Ascending aorta (tissue), 2 donors: Measurements from ENCODE around the gene SKAP1. TPM values are rescaled to one million over a fixed set of nuclear protein-coding genes. Genes with fewer than 3 reads are reported as not detected.
"Not testable (repeated sequence)": the region's sequence is repeated elsewhere in the genome, so short reads cannot be mapped to it uniquely, and the experiment has no call there.

Source experiments
- DNase-seq, 2 donors: peaks; one replicate each; pipeline ENCODE4 v3.0.0-alpha.2; 2019; ENCODE audit warnings: low spot score in 2 of 2
- H3K27ac ChIP-seq, 2 donors: fragments of 200-600 bp; sonication (generic); one replicate each; pipeline ENCODE4 v1.5.1; 2016 to 2017; ENCODE audit warnings: mild to moderate bottlenecking in 1 of 2
- H3K27me3 ChIP-seq: fragments of 200-600 bp; sonication (generic); one replicate; pipeline ENCODE4 v1.5.1; 2017
- H3K36me3 ChIP-seq, 2 donors: fragments of 200-600 bp; sonication (generic); one replicate each; pipeline ENCODE4 v1.5.1; 2016
- H3K4me1 ChIP-seq, 2 donors: fragments of 200-600 bp; sonication (generic); one replicate each; pipeline ENCODE4 v1.5.1; 2016 to 2017; ENCODE audit warnings: mild to moderate bottlenecking in 1 of 2
- H3K4me3 ChIP-seq, 2 donors: fragments of 200-600 bp; sonication (generic); one replicate each; pipeline ENCODE4 v1.5.1; 2016 to 2017; ENCODE audit warnings: mild to moderate bottlenecking in 1 of 2
- H3K9me3 ChIP-seq, 2 donors: fragments of 200-600 bp; sonication (generic); one replicate each; pipeline ENCODE4 v1.5.1; 2016
- intact Hi-C: fragments of 100-400 bp; cut with DNase I; formaldehyde crosslinking; loops from one replicate; pipeline ENCODE4 v1.15.1; 2023
- total RNA-seq: library from RNA; depleted of rRNA; stranded (reverse); fragments of >200 nt; gene quantifications from one replicate; pipeline ENCODE4 v1.1.0, GENCODE V29; 2016
- TF ChIP-seq, protein P1 (sequence below), 3 experiments: fragments of 200-600 bp in 2 of 3; fragments of 450-650 bp in 1 of 3; sonication (generic) in 2 of 3; IDR thresholded peaks; one replicate each; pipeline ENCODE4 v1.5.1; 2016 to 2019; ENCODE audit warnings: antibody characterized with exemption in 3 of 3, mild to moderate bottlenecking in 1 of 3, moderate library complexity in 1 of 3

SKAP1 gene
- total RNA-seq, 1 donor from 2014 or later, result not detected

DNA sequence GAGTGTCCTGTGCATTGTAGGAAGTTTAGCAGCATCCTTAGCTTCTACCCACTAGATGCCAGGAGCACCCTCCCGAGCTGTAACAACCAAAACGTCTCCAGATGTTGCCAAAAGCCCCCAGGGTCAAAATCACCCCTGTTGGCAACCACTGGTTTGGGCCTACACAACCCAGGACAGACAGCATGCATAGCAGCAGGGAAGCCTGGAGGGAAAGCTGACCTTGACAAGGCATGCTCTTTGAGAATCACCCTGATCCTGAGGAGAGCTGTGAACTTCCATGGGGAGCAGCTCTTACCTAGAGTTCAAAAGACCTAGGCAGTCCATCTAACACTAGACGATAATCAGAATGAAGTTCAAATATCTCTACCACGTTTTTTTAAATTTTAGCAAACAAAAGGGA lies 9.2 kb downstream of the SKAP1 start:
- Histone ChIP-seq H3K9me3 (no peaks in the 10 kb centered on the region), H3K4me1 (no peaks in the 10 kb centered on the region), H3K27ac (no peak overlapping the region), H3K36me3 (no peaks in the 10 kb centered on the region), H3K27me3 (no peaks in the 10 kb centered on the region), H3K4me3 (no peak overlapping the region)
- TF ChIP-seq, protein P1, sequence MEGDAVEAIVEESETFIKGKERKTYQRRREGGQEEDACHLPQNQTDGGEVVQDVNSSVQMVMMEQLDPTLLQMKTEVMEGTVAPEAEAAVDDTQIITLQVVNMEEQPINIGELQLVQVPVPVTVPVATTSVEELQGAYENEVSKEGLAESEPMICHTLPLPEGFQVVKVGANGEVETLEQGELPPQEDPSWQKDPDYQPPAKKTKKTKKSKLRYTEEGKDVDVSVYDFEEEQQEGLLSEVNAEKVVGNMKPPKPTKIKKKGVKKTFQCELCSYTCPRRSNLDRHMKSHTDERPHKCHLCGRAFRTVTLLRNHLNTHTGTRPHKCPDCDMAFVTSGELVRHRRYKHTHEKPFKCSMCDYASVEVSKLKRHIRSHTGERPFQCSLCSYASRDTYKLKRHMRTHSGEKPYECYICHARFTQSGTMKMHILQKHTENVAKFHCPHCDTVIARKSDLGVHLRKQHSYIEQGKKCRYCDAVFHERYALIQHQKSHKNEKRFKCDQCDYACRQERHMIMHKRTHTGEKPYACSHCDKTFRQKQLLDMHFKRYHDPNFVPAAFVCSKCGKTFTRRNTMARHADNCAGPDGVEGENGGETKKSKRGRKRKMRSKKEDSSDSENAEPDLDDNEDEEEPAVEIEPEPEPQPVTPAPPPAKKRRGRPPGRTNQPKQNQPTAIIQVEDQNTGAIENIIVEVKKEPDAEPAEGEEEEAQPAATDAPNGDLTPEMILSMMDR (IDR thresholded peaks at IDR 0.05), result no peak
- intact Hi-C loops, result no loop called here
- DNase-seq, result no peak

DNA sequence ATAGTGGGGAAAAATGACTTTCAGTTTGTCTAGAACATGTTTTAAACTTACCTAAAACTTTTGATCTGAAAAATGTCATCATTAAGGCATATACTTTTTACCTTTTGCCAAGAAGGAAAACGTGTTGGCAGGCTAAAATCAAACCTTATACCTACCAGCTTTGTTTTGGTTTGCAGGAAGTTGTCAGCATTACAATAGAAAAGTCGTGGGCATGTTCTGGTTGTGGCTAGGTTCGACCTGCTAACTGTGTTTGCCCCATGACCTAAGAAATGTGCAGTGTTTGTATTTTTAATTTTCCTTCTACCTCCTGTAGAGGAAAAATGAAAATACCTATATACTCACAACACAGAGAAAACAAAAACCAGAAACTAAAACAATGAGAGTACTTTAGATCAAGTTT lies 13.0 kb downstream of the SKAP1 start:
- no peaks in the 10 kb centered on the region for H3K27me3 ChIP-seq
- no peaks in the 10 kb centered on the region for H3K9me3 ChIP-seq
- no peaks in the 10 kb centered on the region for H3K36me3 ChIP-seq
- DNase-seq, result no peak
- H3K4me3 ChIP-seq, result no peak overlapping the region
- TF ChIP-seq, protein P1 (IDR thresholded peaks at IDR 0.05), result no peak
- intact Hi-C loops, result no loop called here
- H3K4me1 ChIP-seq, result no peaks in the 10 kb centered on the region
- no peak overlapping the region for H3K27ac ChIP-seq

DNA sequence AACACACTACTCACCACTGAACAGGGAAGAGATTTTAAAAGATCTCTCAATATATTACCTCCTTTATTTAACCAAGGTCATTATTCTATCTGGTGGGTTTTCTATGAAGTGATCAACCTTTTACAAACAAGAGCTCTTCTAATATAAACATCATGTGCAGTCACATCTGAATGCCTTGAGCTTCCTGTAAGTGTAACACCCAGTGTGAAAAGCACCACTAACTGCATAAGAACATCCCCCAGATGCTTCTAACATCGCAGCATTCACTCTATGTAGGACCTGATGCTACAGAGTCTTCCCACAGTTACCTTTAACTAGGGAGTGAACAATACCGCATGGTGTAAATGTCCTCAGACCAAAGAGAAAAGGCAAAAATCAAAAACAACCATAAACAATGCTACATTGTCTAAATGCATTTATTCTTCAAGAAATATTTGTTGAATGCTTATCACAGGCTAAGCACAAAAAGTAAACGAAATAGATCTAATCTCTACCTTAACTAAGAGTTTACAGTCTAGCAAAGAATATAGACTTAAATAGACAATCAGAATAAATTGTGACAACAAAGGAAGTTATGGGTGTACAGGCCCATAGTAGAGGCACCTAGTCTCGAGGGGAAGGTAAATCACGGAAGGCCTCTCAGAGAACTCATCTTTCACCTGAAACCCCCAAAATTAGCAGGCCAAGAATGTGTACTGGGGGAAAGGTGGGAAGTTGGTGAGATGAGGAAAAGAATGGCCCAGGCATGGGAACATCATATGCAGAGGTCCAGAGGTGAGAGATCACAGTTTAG lies 16.2 kb downstream of the SKAP1 start:
- no peak for DNase-seq
- Histone ChIP-seq H3K27me3 (no peaks in the 10 kb centered on the region), H3K4me1 (no peaks in the 10 kb centered on the region), H3K9me3 (no peaks in the 10 kb centered on the region), H3K36me3 (no peaks in the 10 kb centered on the region), H3K4me3 (no peak overlapping the region), H3K27ac (no peak overlapping the region)
- TF ChIP-seq, protein P1 (IDR thresholded peaks at IDR 0.05), result no peak
- intact Hi-C loops, result no loop called here

DNA sequence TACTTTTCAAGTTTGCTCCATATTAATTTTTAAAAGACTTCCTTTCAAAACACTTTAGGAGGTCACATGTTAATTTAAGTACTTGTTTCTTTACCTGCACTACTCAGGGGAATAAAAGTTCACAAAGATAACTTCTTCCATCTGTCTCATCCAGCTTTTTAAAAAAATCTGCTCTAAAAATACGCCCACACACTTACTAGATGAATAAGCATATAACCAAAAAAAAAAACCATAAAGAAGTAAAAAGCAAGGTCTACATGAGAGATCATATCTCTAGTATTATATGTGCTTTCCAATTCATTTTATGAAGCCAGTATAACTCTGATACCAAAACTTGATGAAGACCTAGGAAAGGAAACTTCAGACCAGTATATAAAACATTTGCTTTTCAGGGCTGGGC lies 17.2 kb downstream of the SKAP1 start:
- DNase-seq, result no peak
- no peaks in the 10 kb centered on the region for H3K4me1 ChIP-seq
- H3K4me3 ChIP-seq, result no peak overlapping the region
- intact Hi-C loops, result no loop called here
- TF ChIP-seq, protein P1 (IDR thresholded peaks at IDR 0.05), result no peak
- no peaks in the 10 kb centered on the region for H3K9me3 ChIP-seq
- H3K27ac ChIP-seq, result no peak overlapping the region
- no peaks in the 10 kb centered on the region for H3K36me3 ChIP-seq
- no peaks in the 10 kb centered on the region for H3K27me3 ChIP-seq

DNA sequence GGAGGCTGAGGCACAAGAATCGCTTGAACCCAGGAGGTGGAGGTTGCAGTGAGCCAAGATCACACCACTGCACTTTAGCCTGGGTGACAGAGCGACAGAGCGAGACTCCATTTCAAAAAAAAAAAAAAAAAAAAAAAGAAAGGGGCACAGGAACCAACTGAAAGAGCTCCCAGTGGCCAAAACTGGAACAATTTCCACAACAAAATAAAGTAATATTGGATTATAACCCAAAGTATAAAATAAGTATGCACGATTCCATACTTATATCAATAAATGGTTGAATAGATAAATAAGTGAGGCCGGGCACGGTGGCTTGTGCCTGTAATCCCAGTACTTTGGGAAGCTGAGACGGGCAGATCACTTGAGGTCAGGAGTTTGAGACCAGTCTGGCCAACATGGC lies 19.2 kb downstream of the SKAP1 start:
- H3K36me3 ChIP-seq, intact Hi-C loops, DNase-seq, H3K4me1 ChIP-seq, H3K4me3 ChIP-seq, H3K9me3 ChIP-seq, H3K27me3 ChIP-seq, H3K27ac ChIP-seq: not testable (repeated sequence)

DNA sequence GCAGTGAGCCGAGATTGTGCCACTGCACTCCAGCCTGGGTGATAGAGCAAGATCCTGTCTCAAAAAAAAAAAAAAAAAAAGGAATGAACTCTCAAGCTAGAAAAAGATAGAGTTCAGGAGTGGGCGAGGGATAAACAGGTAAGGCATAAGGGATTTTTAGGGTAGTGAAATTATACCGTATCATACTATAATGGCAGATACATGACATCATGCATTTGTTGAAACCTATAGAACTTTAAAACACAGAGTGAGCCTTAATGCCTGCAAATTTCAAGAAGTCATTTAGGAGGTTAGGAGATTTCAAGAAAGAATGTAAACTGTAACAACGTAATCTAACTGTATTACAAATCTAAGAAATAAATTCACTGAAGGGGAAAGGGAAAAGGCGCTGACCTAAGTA lies 20.4 kb downstream of the SKAP1 start:
- DNase-seq, result no peak
- no peak overlapping the region for H3K4me3 ChIP-seq
- no peaks in the 10 kb centered on the region for H3K4me1 ChIP-seq
- intact Hi-C loops, result no loop called here
- no peaks in the 10 kb centered on the region for H3K36me3 ChIP-seq
- H3K27me3 ChIP-seq, result no peaks in the 10 kb centered on the region
- H3K9me3 ChIP-seq, result no peaks in the 10 kb centered on the region
- H3K27ac ChIP-seq, result no peak overlapping the region
- TF ChIP-seq, protein P1 (IDR thresholded peaks at IDR 0.05), result no peak
